Fibroblast of pulmonary artery (primary cell): ENCODE results near the gene ARHGAP6.

Experiments used
- DNase-seq: peaks from one replicate; pipeline ENCODE4 v3.0.0-alpha.2; 2010; ENCODE audit warnings: low read depth
- H3K4me3 ChIP-seq: replicated peaks from 2 replicates; pipeline ENCODE4 v1.5.1; 2011; ENCODE audit warnings: low read depth, mild to moderate bottlenecking, control low read depth, low read length, moderate library complexity
- CTCF ChIP-seq: IDR thresholded peaks from 2 replicates; pipeline ENCODE4 v1.5.1; 2011; ENCODE audit warnings: mild to moderate bottlenecking, control low read depth, low read length, inconsistent platforms; ENCODE audit errors: missing control alignments

ARHGAP6 gene

GRCh38 chrX:11205796-11206195 lies 459.9 kb downstream of the ARHGAP6 start:
- no peak for TF ChIP-seq CTCF
- no peak overlapping the region for H3K4me3 ChIP-seq
- no peak for DNase-seq

GRCh38 chrX:11197671-11198070 lies 468.0 kb downstream of the ARHGAP6 start:
- no peak for TF ChIP-seq CTCF
- H3K4me3 ChIP-seq: no peak overlapping the region
- DNase-seq: no peak

GRCh38 chrX:11196476-11196875 lies 469.2 kb downstream of the ARHGAP6 start:
- H3K4me3 ChIP-seq: no peak overlapping the region
- TF ChIP-seq CTCF: no peak
- no peak for DNase-seq

- H3K4me3 ChIP-seq: no peak overlapping the region
- TF ChIP-seq CTCF: no peak
- DNase-seq: peak; percentile 50
Observed at GRCh38 chrX:11193035-11193469, 472.7 kb downstream of the ARHGAP6 start.

GRCh38 chrX:11190745-11191510 lies 474.8 kb downstream of the ARHGAP6 start:
- no peak for TF ChIP-seq CTCF
- no peak overlapping the region for H3K4me3 ChIP-seq
- no peak for DNase-seq

GRCh38 chrX:11189097-11189496 lies 476.6 kb downstream of the ARHGAP6 start:
- H3K4me3 ChIP-seq: no peak overlapping the region
- no peak for TF ChIP-seq CTCF
- DNase-seq: no peak

GRCh38 chrX:11188664-11189063 lies 477.1 kb downstream of the ARHGAP6 start:
- no peak overlapping the region for H3K4me3 ChIP-seq
- DNase-seq: no peak
- TF ChIP-seq CTCF: no peak
